Measurements from ENCODE around the gene ANKRD42. TPM values are rescaled to one million over a fixed set of nuclear protein-coding genes. Genes with fewer than 3 reads are reported as not detected.
A peak's percentile ranks its signal among the peaks of the same experiment; 100 is the strongest.

ANKRD42 gene
- total and polyA plus RNA-seq, 9 of the 15 experiments (the other 6 are each of a cell fraction or from before 2014, with no cell fraction given): 2.8 to 9.1 (median 6.1) TPM

DNA sequence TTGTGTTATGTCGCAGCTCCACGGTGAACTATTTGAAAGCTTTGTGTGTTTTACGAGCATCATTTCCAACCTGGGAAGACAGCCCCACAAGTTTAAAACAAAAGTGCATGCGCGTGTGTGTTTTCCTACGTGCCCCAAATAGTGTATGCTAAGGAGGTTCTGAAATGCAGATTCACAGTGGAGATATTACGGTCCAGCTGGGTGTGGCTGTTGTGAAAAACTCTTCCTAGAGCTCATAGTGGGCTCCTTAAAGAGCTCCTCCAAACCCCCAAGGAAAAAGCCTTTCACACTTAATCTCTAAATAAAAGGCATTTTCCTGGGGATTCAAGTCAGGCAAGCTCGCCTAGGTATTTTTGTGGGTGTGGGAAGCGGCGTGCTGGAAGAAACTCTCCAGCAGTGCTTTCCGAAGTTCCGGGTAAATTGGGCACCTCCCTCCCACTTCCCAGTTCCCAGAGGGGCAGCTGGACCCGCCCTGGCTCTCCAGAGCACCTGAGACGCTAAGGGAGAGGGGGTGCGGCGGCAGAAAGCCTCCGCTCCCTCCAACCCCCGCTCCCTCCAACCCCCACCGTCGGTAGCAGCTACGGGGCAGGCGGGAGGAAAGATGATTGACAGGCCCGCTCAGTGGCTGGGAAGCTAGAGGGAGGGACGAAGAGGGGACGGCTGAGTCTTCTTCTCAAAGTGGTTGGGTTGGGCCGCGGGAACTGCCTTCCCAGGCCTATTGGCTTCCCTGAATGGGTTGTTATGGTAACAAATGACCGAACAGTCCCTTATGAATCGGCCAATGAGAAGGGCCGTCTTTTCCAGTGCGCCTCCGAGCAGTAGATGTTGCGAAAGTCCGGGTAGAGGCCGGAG, 37.1 kb upstream of the ANKRD42 start (continued):
- TF ChIP-seq ZNF24 (IDR thresholded peaks at IDR 0.05): no peak
- TF ChIP-seq TFAM (CRISPR knock-in tag; conservative IDR thresholded peaks at IDR 0.05): no peak
- TF ChIP-seq SETDB1 (IDR thresholded peaks at IDR 0.05; ENCODE audit: low read length): no peak
- TF ChIP-seq NCOA4 (IDR thresholded peaks at IDR 0.05; ENCODE audit: partially characterized antibody): no peak
- peak in 1 of 2 experiments; percentile 49; a peak in 1 of 4 replicates for TF ChIP-seq ARNT (IDR thresholded peaks at IDR 0.05)
- TF ChIP-seq TAF7 (tag; IDR thresholded peaks at IDR 0.05): no peak
- TF ChIP-seq, protein P1, sequence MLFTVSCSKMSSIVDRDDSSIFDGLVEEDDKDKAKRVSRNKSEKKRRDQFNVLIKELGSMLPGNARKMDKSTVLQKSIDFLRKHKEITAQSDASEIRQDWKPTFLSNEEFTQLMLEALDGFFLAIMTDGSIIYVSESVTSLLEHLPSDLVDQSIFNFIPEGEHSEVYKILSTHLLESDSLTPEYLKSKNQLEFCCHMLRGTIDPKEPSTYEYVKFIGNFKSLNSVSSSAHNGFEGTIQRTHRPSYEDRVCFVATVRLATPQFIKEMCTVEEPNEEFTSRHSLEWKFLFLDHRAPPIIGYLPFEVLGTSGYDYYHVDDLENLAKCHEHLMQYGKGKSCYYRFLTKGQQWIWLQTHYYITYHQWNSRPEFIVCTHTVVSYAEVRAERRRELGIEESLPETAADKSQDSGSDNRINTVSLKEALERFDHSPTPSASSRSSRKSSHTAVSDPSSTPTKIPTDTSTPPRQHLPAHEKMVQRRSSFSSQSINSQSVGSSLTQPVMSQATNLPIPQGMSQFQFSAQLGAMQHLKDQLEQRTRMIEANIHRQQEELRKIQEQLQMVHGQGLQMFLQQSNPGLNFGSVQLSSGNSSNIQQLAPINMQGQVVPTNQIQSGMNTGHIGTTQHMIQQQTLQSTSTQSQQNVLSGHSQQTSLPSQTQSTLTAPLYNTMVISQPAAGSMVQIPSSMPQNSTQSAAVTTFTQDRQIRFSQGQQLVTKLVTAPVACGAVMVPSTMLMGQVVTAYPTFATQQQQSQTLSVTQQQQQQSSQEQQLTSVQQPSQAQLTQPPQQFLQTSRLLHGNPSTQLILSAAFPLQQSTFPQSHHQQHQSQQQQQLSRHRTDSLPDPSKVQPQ (CRISPR knock-in tag; IDR thresholded peaks at IDR 0.05; ENCODE audit: borderline replicate concordance): no peak
- TF ChIP-seq, protein P2, sequence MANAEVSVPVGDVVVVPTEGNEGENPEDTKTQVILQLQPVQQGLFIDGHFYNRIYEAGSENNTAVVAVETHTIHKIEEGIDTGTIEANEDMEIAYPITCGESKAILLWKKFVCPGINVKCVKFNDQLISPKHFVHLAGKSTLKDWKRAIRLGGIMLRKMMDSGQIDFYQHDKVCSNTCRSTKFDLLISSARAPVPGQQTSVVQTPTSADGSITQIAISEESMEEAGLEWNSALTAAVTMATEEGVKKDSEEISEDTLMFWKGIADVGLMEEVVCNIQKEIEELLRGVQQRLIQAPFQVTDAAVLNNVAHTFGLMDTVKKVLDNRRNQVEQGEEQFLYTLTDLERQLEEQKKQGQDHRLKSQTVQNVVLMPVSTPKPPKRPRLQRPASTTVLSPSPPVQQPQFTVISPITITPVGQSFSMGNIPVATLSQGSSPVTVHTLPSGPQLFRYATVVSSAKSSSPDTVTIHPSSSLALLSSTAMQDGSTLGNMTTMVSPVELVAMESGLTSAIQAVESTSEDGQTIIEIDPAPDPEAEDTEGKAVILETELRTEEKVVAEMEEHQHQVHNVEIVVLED (CRISPR knock-in tag; IDR thresholded peaks at IDR 0.05): no peak
- peak; percentile 95 for TF ChIP-seq BMI1 (IDR thresholded peaks at IDR 0.05; ENCODE audit: low read length)
- no peak for TF ChIP-seq KAT2B (IDR thresholded peaks at IDR 0.05; ENCODE audit: low read depth, low read length)
- no peak for TF ChIP-seq YBX1 (IDR thresholded peaks at IDR 0.05)
- peak; percentile 21; the same call in 1 of the 2 replicates for TF ChIP-seq L3MBTL2 (IDR thresholded peaks at IDR 0.05)
- TF ChIP-seq, protein P3, sequence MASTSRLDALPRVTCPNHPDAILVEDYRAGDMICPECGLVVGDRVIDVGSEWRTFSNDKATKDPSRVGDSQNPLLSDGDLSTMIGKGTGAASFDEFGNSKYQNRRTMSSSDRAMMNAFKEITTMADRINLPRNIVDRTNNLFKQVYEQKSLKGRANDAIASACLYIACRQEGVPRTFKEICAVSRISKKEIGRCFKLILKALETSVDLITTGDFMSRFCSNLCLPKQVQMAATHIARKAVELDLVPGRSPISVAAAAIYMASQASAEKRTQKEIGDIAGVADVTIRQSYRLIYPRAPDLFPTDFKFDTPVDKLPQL (IDR thresholded peaks at IDR 0.05; ENCODE audit: extremely low read depth, insufficient read length): no peak
- TF ChIP-seq, protein P4, sequence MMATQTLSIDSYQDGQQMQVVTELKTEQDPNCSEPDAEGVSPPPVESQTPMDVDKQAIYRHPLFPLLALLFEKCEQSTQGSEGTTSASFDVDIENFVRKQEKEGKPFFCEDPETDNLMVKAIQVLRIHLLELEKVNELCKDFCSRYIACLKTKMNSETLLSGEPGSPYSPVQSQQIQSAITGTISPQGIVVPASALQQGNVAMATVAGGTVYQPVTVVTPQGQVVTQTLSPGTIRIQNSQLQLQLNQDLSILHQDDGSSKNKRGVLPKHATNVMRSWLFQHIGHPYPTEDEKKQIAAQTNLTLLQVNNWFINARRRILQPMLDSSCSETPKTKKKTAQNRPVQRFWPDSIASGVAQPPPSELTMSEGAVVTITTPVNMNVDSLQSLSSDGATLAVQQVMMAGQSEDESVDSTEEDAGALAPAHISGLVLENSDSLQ (IDR thresholded peaks at IDR 0.05): peak; percentile 100
- TF ChIP-seq, protein P5, sequence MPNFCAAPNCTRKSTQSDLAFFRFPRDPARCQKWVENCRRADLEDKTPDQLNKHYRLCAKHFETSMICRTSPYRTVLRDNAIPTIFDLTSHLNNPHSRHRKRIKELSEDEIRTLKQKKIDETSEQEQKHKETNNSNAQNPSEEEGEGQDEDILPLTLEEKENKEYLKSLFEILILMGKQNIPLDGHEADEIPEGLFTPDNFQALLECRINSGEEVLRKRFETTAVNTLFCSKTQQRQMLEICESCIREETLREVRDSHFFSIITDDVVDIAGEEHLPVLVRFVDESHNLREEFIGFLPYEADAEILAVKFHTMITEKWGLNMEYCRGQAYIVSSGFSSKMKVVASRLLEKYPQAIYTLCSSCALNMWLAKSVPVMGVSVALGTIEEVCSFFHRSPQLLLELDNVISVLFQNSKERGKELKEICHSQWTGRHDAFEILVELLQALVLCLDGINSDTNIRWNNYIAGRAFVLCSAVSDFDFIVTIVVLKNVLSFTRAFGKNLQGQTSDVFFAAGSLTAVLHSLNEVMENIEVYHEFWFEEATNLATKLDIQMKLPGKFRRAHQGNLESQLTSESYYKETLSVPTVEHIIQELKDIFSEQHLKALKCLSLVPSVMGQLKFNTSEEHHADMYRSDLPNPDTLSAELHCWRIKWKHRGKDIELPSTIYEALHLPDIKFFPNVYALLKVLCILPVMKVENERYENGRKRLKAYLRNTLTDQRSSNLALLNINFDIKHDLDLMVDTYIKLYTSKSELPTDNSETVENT (CRISPR knock-in tag; IDR thresholded peaks at IDR 0.05): 0 out of 2 replicates have a peak, but pooled peaks have one; percentile 31
- TF ChIP-seq, protein P6, sequence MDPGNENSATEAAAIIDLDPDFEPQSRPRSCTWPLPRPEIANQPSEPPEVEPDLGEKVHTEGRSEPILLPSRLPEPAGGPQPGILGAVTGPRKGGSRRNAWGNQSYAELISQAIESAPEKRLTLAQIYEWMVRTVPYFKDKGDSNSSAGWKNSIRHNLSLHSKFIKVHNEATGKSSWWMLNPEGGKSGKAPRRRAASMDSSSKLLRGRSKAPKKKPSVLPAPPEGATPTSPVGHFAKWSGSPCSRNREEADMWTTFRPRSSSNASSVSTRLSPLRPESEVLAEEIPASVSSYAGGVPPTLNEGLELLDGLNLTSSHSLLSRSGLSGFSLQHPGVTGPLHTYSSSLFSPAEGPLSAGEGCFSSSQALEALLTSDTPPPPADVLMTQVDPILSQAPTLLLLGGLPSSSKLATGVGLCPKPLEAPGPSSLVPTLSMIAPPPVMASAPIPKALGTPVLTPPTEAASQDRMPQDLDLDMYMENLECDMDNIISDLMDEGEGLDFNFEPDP (CRISPR knock-in tag; IDR thresholded peaks at IDR 0.05): no peak
- TF ChIP-seq RFX1 (IDR thresholded peaks at IDR 0.05): peak; percentile 99
- no peak for TF ChIP-seq PTRF (tag; IDR thresholded peaks at IDR 0.05)
